ENCODE data around the gene MAP3K9.

MAP3K9 gene

GRCh38 chr14:70830998-70831781, 21.9 kb upstream of the MAP3K9 start:
- Mint-ChIP-seq H3K36me3 (peaks cover 8% of the 10 kb centered on the region), H3K27me3 (no peaks in the 10 kb centered on the region), H3K4me3 (no peak overlapping the region)

DNA sequence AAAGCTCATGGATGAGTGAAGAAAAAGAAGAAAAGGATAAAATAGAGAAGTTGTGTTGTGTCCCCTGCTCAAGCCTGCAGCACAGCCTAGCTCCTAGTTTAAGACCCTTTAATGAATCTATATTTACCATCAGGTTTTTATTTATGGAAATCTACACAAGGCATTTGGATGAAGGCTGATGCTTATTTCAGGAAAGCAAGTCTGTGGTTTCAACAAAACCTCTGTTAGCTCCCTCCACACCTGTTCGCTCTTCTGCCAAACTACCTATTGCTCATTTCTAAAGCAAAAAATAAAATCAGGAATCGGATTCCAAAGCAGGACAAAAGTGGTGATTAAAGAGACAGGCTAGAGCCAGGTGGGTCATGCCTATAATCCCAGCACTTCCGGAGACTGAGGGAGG, 18.9 kb upstream of the MAP3K9 start:
- no peak overlapping the region for H3K4me3 Mint-ChIP-seq
- H3K9me3 Mint-ChIP-seq (ENCODE audit: low read depth) = no peaks in the 10 kb centered on the region
- no peaks in the 10 kb centered on the region for H3K36me3 Mint-ChIP-seq
- peaks cover 2% of the 10 kb centered on the region for H3K4me1 Mint-ChIP-seq (ENCODE audit: low read depth)
- H3K27me3 Mint-ChIP-seq = no peaks in the 10 kb centered on the region
- no peak overlapping the region for H3K27ac Mint-ChIP-seq

More at GRCh38 chr14:70830998-70831781, 21.9 kb upstream of the MAP3K9 start:
- Mint-ChIP-seq H3K9me3 (ENCODE audit: low read depth) (peaks cover 3% of the 10 kb centered on the region), H3K4me1 (ENCODE audit: low read depth) (no peaks in the 10 kb centered on the region), H3K27ac (no peak overlapping the region)

GRCh38 chr14:70827752-70828151, 18.4 kb upstream of the MAP3K9 start:
- Mint-ChIP-seq H3K4me1 (ENCODE audit: low read depth) (peaks cover 6% of the 10 kb centered on the region), H3K36me3 (no peaks in the 10 kb centered on the region), H3K4me3 (no peak overlapping the region), H3K9me3 (ENCODE audit: low read depth) (no peaks in the 10 kb centered on the region), H3K27me3 (no peaks in the 10 kb centered on the region), H3K27ac (no peak overlapping the region)

DNA sequence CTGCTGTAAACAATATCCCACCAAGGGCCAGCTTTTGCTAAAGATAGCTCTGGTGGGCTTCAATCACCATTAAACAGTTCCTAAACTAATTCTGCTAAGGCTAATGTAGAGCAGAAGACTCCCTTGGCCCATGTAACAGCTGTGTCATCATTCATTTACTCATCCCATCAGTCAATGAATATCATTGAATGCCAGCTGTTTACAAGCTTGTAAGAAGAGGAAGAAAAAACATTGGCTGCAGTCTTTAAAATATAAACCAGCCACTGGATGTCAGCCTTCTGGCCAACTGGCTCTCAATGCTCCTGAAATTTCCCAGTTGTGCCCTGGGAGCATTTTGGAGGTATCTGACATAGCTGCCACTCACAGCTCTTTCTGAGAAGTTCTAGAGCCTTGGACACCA, 18.0 kb upstream of the MAP3K9 start:
- H3K27ac Mint-ChIP-seq = no peak overlapping the region
- H3K4me3 Mint-ChIP-seq = no peak overlapping the region
- peaks cover 6% of the 10 kb centered on the region for H3K4me1 Mint-ChIP-seq (ENCODE audit: low read depth)
- H3K9me3 Mint-ChIP-seq (ENCODE audit: low read depth) = no peaks in the 10 kb centered on the region
- H3K36me3 Mint-ChIP-seq = no peaks in the 10 kb centered on the region
- H3K27me3 Mint-ChIP-seq = no peaks in the 10 kb centered on the region

- H3K27me3 Mint-ChIP-seq = peaks cover 3% of the 10 kb centered on the region
- peaks cover 2% of the 10 kb centered on the region for H3K36me3 Mint-ChIP-seq
- no peaks in the 10 kb centered on the region for H3K9me3 Mint-ChIP-seq (ENCODE audit: low read depth)
- peak overlapping the region; percentile 41 for H3K27ac Mint-ChIP-seq
- H3K4me3 Mint-ChIP-seq = peak overlapping the region; percentile 83
- peaks cover 9% of the 10 kb centered on the region for H3K4me1 Mint-ChIP-seq (ENCODE audit: low read depth)
Observed at GRCh38 chr14:70823281-70823680, 14.0 kb upstream of the MAP3K9 start.

- H3K27ac Mint-ChIP-seq = peak overlapping the region; percentile 41
- peaks cover 2% of the 10 kb centered on the region for H3K36me3 Mint-ChIP-seq
- peaks cover 14% of the 10 kb centered on the region for H3K4me1 Mint-ChIP-seq (ENCODE audit: low read depth)
- peak overlapping the region; percentile 83 for H3K4me3 Mint-ChIP-seq
- H3K27me3 Mint-ChIP-seq = peaks cover 4% of the 10 kb centered on the region
- no peaks in the 10 kb centered on the region for H3K9me3 Mint-ChIP-seq (ENCODE audit: low read depth)
Observed at GRCh38 chr14:70822530-70823185, 13.3 kb upstream of the MAP3K9 start.

DNA sequence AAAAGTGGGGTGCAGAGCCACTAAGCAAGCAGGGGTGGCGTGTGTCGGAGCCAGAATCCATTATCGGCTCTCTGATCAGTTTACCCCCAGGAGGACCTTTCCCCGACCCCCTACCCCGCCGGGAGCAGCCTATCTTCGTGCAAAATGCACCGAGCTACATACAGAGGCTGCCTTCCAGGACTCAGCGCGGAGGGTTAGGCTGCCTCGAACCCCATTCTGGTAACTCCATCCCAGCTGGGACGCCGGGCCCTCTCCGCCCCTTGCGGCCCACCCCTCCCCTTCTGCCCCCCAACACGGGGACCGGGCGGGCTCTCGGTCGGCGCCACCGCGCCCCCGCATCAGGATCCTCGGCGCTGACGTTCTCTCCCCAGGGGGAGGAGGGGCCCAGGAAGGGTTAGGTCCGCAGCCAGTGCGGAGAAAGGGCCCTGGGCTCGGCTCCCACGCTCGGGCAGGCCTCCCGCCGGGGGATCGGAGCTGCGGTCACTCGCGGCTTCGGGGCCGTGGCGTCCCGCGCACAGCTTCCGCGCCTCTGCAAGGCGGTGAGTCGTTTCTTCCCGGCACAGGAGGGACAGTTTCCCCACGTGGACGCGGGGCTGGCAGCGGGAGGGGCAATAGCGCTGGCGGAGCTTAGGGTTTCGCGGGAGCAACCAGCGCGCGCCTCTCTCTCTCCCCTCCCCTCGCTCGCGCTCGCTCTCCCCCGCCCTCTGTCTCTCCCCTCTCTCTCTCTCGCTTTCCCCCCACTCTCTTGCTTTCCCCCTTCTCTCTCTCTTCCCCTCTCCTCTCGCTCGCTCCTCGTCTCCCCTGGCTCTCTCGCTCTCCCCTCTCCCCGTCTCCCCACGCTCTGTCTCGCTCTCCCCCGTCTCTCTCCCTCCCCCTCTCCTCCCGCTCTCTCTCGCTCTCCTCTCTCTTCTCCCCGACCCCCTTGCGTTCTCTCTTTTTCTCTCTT, 12.5 kb upstream of the MAP3K9 start:
- peaks cover 16% of the 10 kb centered on the region for H3K4me1 Mint-ChIP-seq (ENCODE audit: low read depth)
- peak overlapping the region; percentile 83 for H3K4me3 Mint-ChIP-seq
- H3K27ac Mint-ChIP-seq = peak overlapping the region; percentile 46
- peaks cover 2% of the 10 kb centered on the region for H3K36me3 Mint-ChIP-seq
- H3K9me3 Mint-ChIP-seq (ENCODE audit: low read depth) = no peaks in the 10 kb centered on the region
- peaks cover 4% of the 10 kb centered on the region for H3K27me3 Mint-ChIP-seq

GRCh38 chr14:70816525-70816924, 7.2 kb upstream of the MAP3K9 start:
- H3K4me1 Mint-ChIP-seq (ENCODE audit: low read depth) = peaks cover 11% of the 10 kb centered on the region
- H3K27me3 Mint-ChIP-seq = peaks cover 4% of the 10 kb centered on the region
- no peak overlapping the region for H3K27ac Mint-ChIP-seq
- no peak overlapping the region for H3K4me3 Mint-ChIP-seq
- no peaks in the 10 kb centered on the region for H3K9me3 Mint-ChIP-seq (ENCODE audit: low read depth)
- peaks cover 2% of the 10 kb centered on the region for H3K36me3 Mint-ChIP-seq

- peaks cover 2% of the 10 kb centered on the region for H3K36me3 Mint-ChIP-seq
- H3K27ac Mint-ChIP-seq = no peak overlapping the region
- H3K4me3 Mint-ChIP-seq = no peak overlapping the region
Observed at GRCh38 chr14:70814466-70814865, 5.2 kb upstream of the MAP3K9 start.

GRCh38 chr14:70812124-70812818, 3.0 kb upstream of the MAP3K9 start:
- Mint-ChIP-seq H3K4me3 (no peak overlapping the region), H3K4me1 (ENCODE audit: low read depth) (peaks cover 12% of the 10 kb centered on the region), H3K27me3 (no peaks in the 10 kb centered on the region), H3K36me3 (no peaks in the 10 kb centered on the region), H3K27ac (no peak overlapping the region), H3K9me3 (ENCODE audit: low read depth) (no peaks in the 10 kb centered on the region)

More at GRCh38 chr14:70814466-70814865, 5.2 kb upstream of the MAP3K9 start:
- peaks cover 4% of the 10 kb centered on the region for H3K27me3 Mint-ChIP-seq
- H3K9me3 Mint-ChIP-seq (ENCODE audit: low read depth) = no peaks in the 10 kb centered on the region
- H3K4me1 Mint-ChIP-seq (ENCODE audit: low read depth) = peaks cover 14% of the 10 kb centered on the region

GRCh38 chr14:70811578-70811977, 2.3 kb upstream of the MAP3K9 start:
- no peaks in the 10 kb centered on the region for H3K9me3 Mint-ChIP-seq (ENCODE audit: low read depth)

DNA sequence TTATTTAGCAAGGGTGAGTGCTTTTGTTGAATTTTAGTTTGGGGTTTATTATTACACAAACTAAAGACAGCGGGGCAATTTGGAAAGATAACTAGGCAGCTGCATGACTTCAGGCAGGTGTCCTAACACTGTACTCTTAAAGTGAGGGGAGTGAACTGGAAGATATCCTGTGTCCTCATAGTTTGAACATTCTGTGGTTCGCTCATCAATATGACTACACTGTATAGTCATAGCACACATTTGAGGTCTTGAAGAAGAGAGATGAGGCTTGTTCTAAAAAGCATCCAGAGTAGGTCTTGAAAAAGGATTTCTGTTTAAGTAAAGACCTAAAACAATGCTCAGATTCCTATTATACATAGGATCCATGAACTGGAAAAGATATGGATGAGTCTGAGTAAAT, 1.7 kb upstream of the MAP3K9 start:
- Mint-ChIP-seq H3K27ac (no peak overlapping the region), H3K36me3 (no peaks in the 10 kb centered on the region), H3K4me3 (no peak overlapping the region), H3K4me1 (ENCODE audit: low read depth) (peaks cover 17% of the 10 kb centered on the region), H3K9me3 (ENCODE audit: low read depth) (no peaks in the 10 kb centered on the region), H3K27me3 (no peaks in the 10 kb centered on the region)

More at GRCh38 chr14:70811578-70811977, 2.3 kb upstream of the MAP3K9 start:
- Mint-ChIP-seq H3K27ac (no peak overlapping the region), H3K4me3 (no peak overlapping the region), H3K4me1 (ENCODE audit: low read depth) (peaks cover 16% of the 10 kb centered on the region), H3K27me3 (no peaks in the 10 kb centered on the region), H3K36me3 (no peaks in the 10 kb centered on the region)

DNA sequence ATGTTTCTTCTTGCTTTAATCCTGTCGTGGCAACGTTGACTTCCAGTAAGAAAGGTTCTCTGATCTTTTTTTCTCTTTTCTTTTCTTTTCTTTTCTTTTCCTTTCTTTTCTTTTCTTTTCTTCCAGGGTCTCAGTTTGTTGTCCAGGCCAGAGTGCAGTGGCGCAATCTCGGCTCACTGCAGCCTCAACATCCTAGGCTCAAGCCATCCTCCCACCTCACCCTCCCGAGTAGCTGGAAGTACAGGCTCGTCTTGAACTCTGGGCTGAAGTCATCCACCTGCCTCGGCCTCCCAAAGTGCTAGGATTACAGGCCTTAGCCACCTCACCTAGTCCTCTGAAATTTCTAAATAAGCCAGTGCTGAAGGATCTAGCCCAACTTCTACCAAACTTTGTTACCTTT, 1.3 kb upstream of the MAP3K9 start:
- no peaks in the 10 kb centered on the region for H3K9me3 Mint-ChIP-seq (ENCODE audit: low read depth)
- H3K27ac Mint-ChIP-seq = no peak overlapping the region
- no peaks in the 10 kb centered on the region for H3K27me3 Mint-ChIP-seq
- H3K4me3 Mint-ChIP-seq = no peak overlapping the region
- peaks cover 17% of the 10 kb centered on the region for H3K4me1 Mint-ChIP-seq (ENCODE audit: low read depth)
- H3K36me3 Mint-ChIP-seq = no peaks in the 10 kb centered on the region

DNA sequence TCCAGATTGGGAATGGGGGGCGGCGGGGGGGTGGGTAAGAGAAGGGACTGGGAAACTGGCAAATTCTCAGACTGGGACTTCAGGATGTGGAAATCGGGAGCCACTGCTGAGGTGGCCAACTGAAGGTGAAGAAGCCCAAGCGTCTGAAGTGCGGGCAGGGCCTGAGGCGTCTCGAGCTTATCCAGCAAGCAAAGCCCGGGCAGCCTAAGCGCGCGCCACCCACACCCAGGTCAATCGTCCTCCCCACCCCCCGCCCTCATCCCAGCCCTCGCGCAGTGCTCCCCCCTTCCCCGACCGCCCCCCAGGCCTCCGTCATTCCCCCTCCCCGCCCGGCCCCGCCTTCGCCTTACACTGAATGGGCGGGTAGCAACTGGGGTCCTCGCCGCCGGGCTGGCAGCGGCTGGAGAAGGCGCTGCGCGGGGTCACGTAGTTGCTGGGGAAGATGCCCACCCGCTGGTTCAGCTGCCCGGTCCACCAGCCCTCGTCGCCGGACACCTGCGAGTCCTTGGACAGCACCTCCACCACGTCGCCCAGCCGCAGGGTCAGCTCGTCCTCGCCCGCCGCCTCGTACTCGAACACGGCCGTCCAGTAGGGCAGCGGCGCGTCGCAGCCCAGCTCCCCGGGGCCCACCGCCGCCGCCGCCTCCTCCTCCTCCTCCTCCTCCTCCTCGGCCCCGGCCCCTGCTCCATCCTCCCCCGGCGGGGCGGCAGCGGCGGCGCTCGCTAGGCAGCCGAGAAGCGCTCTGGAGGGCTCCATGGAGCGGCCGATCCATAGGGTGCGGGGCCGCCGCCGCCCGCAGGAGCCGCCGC, 693 bp downstream of the MAP3K9 start:
- H3K36me3 Mint-ChIP-seq = no peaks in the 10 kb centered on the region
- no peaks in the 10 kb centered on the region for H3K27me3 Mint-ChIP-seq
- H3K27ac Mint-ChIP-seq = peak overlapping the region; percentile 93
- H3K9me3 Mint-ChIP-seq (ENCODE audit: low read depth) = no peaks in the 10 kb centered on the region
- H3K4me1 Mint-ChIP-seq (ENCODE audit: low read depth) = peaks cover 17% of the 10 kb centered on the region
- peak overlapping the region; percentile 93 for H3K4me3 Mint-ChIP-seq
